Neuronal stem cell (in vitro differentiated cells): Measurements from ENCODE around the gene SYTL2.

Experiments
- DNase-seq: peaks from one replicate; pipeline ENCODE4 v3.0.0-alpha.2; 2013; ENCODE audit warnings: low spot score
- H2AFZ ChIP-seq: one replicate; pipeline ENCODE4 v1.6.1; 2013; ENCODE audit warnings: mild to moderate bottlenecking, low read length, inconsistent platforms
- H2AK5ac ChIP-seq: 2 replicates; pipeline ENCODE4 v1.6.1; 2013; ENCODE audit warnings: low read depth, mild to moderate bottlenecking, inconsistent platforms, low read length, moderate library complexity, mixed read lengths
- H2BK120ac ChIP-seq: 2 replicates; pipeline ENCODE4 v1.6.1; 2013; ENCODE audit warnings: low read depth, mild to moderate bottlenecking, inconsistent platforms, low read length, moderate library complexity, mixed read lengths
- H2BK12ac ChIP-seq: one replicate; pipeline ENCODE4 v1.6.1; 2013; ENCODE audit warnings: low read length, inconsistent platforms
- H2BK15ac ChIP-seq: 2 replicates; pipeline ENCODE4 v1.6.1; 2013; ENCODE audit warnings: mild to moderate bottlenecking, low read length, inconsistent platforms, mixed read lengths
- H2BK5ac ChIP-seq: one replicate; pipeline ENCODE4 v1.6.1; 2013; ENCODE audit warnings: inconsistent platforms, mild to moderate bottlenecking, low read length, moderate library complexity
- H3K14ac ChIP-seq: one replicate; pipeline ENCODE4 v1.6.1; 2013; ENCODE audit warnings: low read length, inconsistent platforms
- H3K18ac ChIP-seq: 2 replicates; pipeline ENCODE4 v1.6.1; 2013; ENCODE audit warnings: low read length, inconsistent platforms
- H3K23ac ChIP-seq: 2 replicates; pipeline ENCODE4 v1.6.1; 2013; ENCODE audit warnings: low read depth, mild to moderate bottlenecking, mixed read lengths, low read length, inconsistent platforms; ENCODE audit not compliant: poor library complexity
- H3K27ac ChIP-seq: replicated peaks from 3 replicates; pipeline ENCODE4 v1.5.1; 2013; ENCODE audit warnings: low read length, inconsistent platforms
- H3K27me3 ChIP-seq, 3 experiments: 2 replicates each; pipeline ENCODE4 v1.6.1; 2013; ENCODE audit warnings: low read length in 3 of 3, mild to moderate bottlenecking in 2 of 3, inconsistent platforms in 1 of 3, low read depth in 1 of 3, mixed read lengths in 1 of 3, moderate library complexity in 1 of 3; ENCODE audit not compliant: control insufficient read depth in 3 of 3, insufficient read depth in 3 of 3
- H3K36me3 ChIP-seq, 2 donors: replicated peaks in 1 of 2; 2 replicates each; pipeline ENCODE4 v1.6.1; 2013; ENCODE audit warnings: low read length in 2 of 2; ENCODE audit not compliant: control insufficient read depth in 2 of 2, insufficient read depth in 2 of 2
- H3K4ac ChIP-seq: 2 replicates; pipeline ENCODE4 v1.6.1; 2013; ENCODE audit warnings: inconsistent platforms, mild to moderate bottlenecking, low read length, moderate library complexity
- H3K4me1 ChIP-seq, 2 donors: 1 replicate in 1 of 2; 2 replicates in 1 of 2; pipeline ENCODE4 v1.6.1; 2013; ENCODE audit warnings: low read length in 2 of 2, low read depth in 1 of 2; ENCODE audit not compliant: control insufficient read depth in 2 of 2, insufficient read depth in 1 of 2
- H3K4me2 ChIP-seq: one replicate; pipeline ENCODE4 v1.6.1; 2013; ENCODE audit warnings: mild to moderate bottlenecking, low read length, inconsistent platforms; ENCODE audit not compliant: insufficient read depth, poor library complexity, severe bottlenecking
- H3K4me3 ChIP-seq, 2 donors: 2 replicates each; pipeline ENCODE4 v1.5.1; 2013; ENCODE audit warnings: low read length in 2 of 2, mild to moderate bottlenecking in 2 of 2, inconsistent platforms in 1 of 2, moderate library complexity in 1 of 2
- H3K79me1 ChIP-seq: one replicate; pipeline ENCODE4 v1.6.1; 2013; ENCODE audit warnings: low read depth, mild to moderate bottlenecking, inconsistent platforms, low read length, moderate library complexity
- H3K9ac ChIP-seq: one replicate; pipeline ENCODE4 v1.6.1; 2013; ENCODE audit warnings: mild to moderate bottlenecking, low read depth, low read length, inconsistent platforms; ENCODE audit not compliant: poor library complexity
- H3K9me3 ChIP-seq, 2 donors: replicated peaks in 1 of 2; 2 replicates each; pipeline versions ENCODE3 to v1.6.1; 2013; ENCODE audit warnings: low read length in 2 of 2, mild to moderate bottlenecking in 2 of 2, inconsistent platforms in 1 of 2, low read depth in 1 of 2, mixed read lengths in 1 of 2, moderate library complexity in 1 of 2; ENCODE audit not compliant: control insufficient read depth in 2 of 2, insufficient read depth in 1 of 2
- H4K8ac ChIP-seq: one replicate; pipeline ENCODE4 v1.6.1; 2013; ENCODE audit warnings: low read depth, mild to moderate bottlenecking, inconsistent platforms, low read length, moderate library complexity
- H4K91ac ChIP-seq: one replicate; pipeline ENCODE4 v1.6.1; 2013; ENCODE audit warnings: low read length, low read depth, mild to moderate bottlenecking, inconsistent platforms; ENCODE audit not compliant: poor library complexity
- WGBS, 2 donors: extraction: QIAGEN DNeasy Blood & Tissue Kit; methylation state at CpG; one replicate each; pipeline ENCODE4 v1.1.7; 2013; ENCODE audit warnings: missing lambda C conversion rate in 2 of 2, mixed read lengths in 1 of 2; ENCODE audit not compliant: insufficient read length in 2 of 2, insufficient replicate concordance in 1 of 2; ENCODE audit errors: extremely low coverage in 2 of 2; 5-methylcytosine and 5-hydroxymethylcytosine counted together

Gene SYTL2

GRCh38 chr11:85752201-85752889 is 58.6 kb downstream of the SYTL2 start:
- H3K9me3 ChIP-seq = no peaks in the 10 kb centered on the region
- no peaks in the 10 kb centered on the region for H3K36me3 ChIP-seq
- H3K23ac ChIP-seq = no peak overlapping the region
- H3K79me1 ChIP-seq = no peaks in the 10 kb centered on the region
- no peak overlapping the region for H2BK12ac ChIP-seq
- H3K18ac ChIP-seq = no peak overlapping the region
- no peak overlapping the region for H3K14ac ChIP-seq
- H3K4me3 ChIP-seq = no peak overlapping the region
- H4K91ac ChIP-seq = no peak overlapping the region
- H3K27me3 ChIP-seq = no peaks in the 10 kb centered on the region
- H2AK5ac ChIP-seq = no peak overlapping the region
- H3K4me1 ChIP-seq = peaks cover 0 to 5% of the 10 kb centered on the region in 2 donors
- H2BK15ac ChIP-seq = no peak overlapping the region
- H3K4me2 ChIP-seq = no peak overlapping the region
- WGBS, 2 donors = no CpG with 5 or more reads among the region's 4 CpGs
- H2BK5ac ChIP-seq = no peak overlapping the region
- H2BK120ac ChIP-seq = no peak overlapping the region
- no peak overlapping the region for H4K8ac ChIP-seq
- no peak for DNase-seq
- H2AFZ ChIP-seq = no peak overlapping the region
- no peak overlapping the region for H3K4ac ChIP-seq
- no peak overlapping the region for H3K27ac ChIP-seq
- H3K9ac ChIP-seq = no peak overlapping the region

- H3K27ac ChIP-seq = no peak overlapping the region
These were observed 59.2 kb downstream of the SYTL2 start for GRCh38 chr11:85751724-85752123.

GRCh38 chr11:85750646-85751045 is 60.3 kb downstream of the SYTL2 start:
- Histone ChIP-seq H3K4me1 (peaks cover 0 to 3% of the 10 kb centered on the region in 2 donors), H2BK12ac (no peak overlapping the region), H3K4me2 (no peak overlapping the region), H3K18ac (no peak overlapping the region), H3K27me3 (no peaks in the 10 kb centered on the region), H3K36me3 (no peaks in the 10 kb centered on the region), H3K9ac (no peak overlapping the region), H3K79me1 (no peaks in the 10 kb centered on the region), H2AFZ (no peak overlapping the region), H2BK5ac (no peak overlapping the region), H2BK120ac (no peak overlapping the region), H3K9me3 (no peaks in the 10 kb centered on the region), H2AK5ac (no peak overlapping the region), H4K8ac (no peak overlapping the region), H3K27ac (no peak overlapping the region), H4K91ac (no peak overlapping the region), H3K14ac (no peak overlapping the region), H3K4me3 (no peak overlapping the region), H2BK15ac (no peak overlapping the region), H3K23ac (no peak overlapping the region), H3K4ac (no peak overlapping the region)
- no peak for DNase-seq
- no CpG with 5 or more reads among the region's 3 CpGs for WGBS, 2 donors

More at GRCh38 chr11:85751724-85752123, 59.2 kb downstream of the SYTL2 start:
- Histone ChIP-seq H3K4me3 (no peak overlapping the region), H3K27me3 (no peaks in the 10 kb centered on the region), H2BK12ac (no peak overlapping the region), H3K36me3 (no peaks in the 10 kb centered on the region), H3K9me3 (no peaks in the 10 kb centered on the region), H3K23ac (no peak overlapping the region), H2AFZ (no peak overlapping the region), H3K9ac (no peak overlapping the region), H4K8ac (no peak overlapping the region), H3K14ac (no peak overlapping the region), H3K4ac (no peak overlapping the region), H3K18ac (no peak overlapping the region), H4K91ac (no peak overlapping the region), H2AK5ac (no peak overlapping the region), H2BK120ac (no peak overlapping the region), H3K4me2 (no peak overlapping the region), H2BK5ac (no peak overlapping the region), H3K4me1 (peaks cover 0 to 5% of the 10 kb centered on the region in 2 donors), H3K79me1 (no peaks in the 10 kb centered on the region), H2BK15ac (no peak overlapping the region)
- DNase-seq = no peak

- H2BK120ac ChIP-seq = no peak overlapping the region
- no peak overlapping the region for H3K18ac ChIP-seq
- no peak overlapping the region for H3K27ac ChIP-seq
- no peak overlapping the region for H3K4ac ChIP-seq
- no peak overlapping the region for H3K9ac ChIP-seq
- no peak overlapping the region for H2AK5ac ChIP-seq
- no peaks in the 10 kb centered on the region for H3K9me3 ChIP-seq
- H2AFZ ChIP-seq = no peak overlapping the region
- no peak overlapping the region for H2BK15ac ChIP-seq
- no peak overlapping the region for H4K8ac ChIP-seq
- no peak overlapping the region for H4K91ac ChIP-seq
- no peak overlapping the region for H2BK5ac ChIP-seq
- no peak overlapping the region for H3K4me3 ChIP-seq
- H3K79me1 ChIP-seq = no peaks in the 10 kb centered on the region
- H3K4me1 ChIP-seq = no peaks in the 10 kb centered on the region
- H3K27me3 ChIP-seq = no peaks in the 10 kb centered on the region
- H3K36me3 ChIP-seq = no peaks in the 10 kb centered on the region
- H3K14ac ChIP-seq = no peak overlapping the region
- DNase-seq = no peak
- no peak overlapping the region for H3K23ac ChIP-seq
- H3K4me2 ChIP-seq = no peak overlapping the region
- WGBS, 2 donors = no CpG with 5 or more reads among the region's 2 CpGs
- no peak overlapping the region for H2BK12ac ChIP-seq
These were observed 61.1 kb downstream of the SYTL2 start for GRCh38 chr11:85749884-85750283.
